GM08714 (cell line): ENCODE data around the gene KLHL2.

Source experiments
- H3K4me3 ChIP-seq: fragments of 200-500 bp; sonication (Bioruptor generic); 2 replicates; pipeline ENCODE4 v1.5.1; 2014; ENCODE audit warnings: mild to moderate bottlenecking, low read length, inconsistent platforms
- ZNF274 ChIP-seq: IDR thresholded peaks from 2 replicates; pipeline ENCODE4 v1.6.1; 2012; ENCODE audit warnings: mild to moderate bottlenecking, low read depth, low read length

KLHL2 gene

DNA sequence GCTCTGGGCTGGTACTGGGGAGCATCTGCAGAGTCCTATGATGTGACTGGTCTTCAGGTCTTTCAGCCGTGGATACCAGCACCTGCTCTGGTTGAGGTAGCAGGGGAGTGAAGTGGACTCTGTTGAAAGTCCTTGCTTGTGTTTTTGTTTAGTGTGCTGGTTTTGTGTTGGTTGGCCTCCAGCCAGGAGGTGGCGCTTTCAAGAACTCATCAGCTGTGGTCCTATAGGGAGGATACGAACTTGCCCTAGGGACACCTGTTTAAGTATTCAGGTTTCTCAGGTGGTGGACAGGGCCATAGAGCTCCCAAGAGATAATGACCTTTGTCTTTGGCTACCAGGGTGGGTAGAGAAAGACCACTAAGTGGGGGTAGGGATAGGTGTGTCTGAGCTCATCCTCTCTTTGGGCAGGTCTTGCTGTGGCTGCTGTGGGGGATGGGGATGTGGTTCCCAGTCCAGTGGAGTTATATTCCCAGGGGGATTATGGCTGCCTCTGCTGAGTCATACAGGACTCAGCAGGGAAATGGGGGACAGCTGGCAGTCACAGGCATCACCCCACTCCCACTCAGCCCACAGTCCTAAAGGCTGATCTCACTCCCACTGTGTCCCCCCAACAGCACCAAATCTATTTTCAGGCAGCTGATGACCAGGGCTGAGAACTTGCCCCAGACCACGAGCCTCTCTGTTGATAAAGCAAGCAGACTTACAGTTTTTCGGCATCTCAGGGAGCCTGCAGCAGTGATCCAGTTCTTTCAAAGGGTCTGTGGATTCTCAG, 144.2 kb downstream of the KLHL2 start:
- H3K4me3 ChIP-seq = no peak overlapping the region
- no peak for TF ChIP-seq ZNF274

DNA sequence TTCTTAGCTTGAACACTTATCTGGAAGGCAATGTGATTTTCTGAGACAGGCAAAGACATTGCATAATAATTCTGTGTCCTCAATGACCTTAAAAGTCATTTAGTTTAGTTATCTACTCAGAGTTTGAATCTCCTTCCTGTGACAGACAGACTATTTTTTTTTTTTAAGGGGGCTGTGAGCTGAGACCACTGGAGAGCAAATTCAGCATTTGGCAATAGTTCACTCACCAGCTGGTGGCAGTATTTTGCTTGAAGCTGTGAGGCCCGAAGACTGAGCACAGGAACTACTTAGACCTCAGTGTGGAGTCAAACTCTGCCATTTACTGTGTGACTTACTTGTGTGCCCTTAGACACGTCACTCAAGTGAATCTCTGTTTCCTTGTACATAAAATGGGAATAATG, 148.5 kb downstream of the KLHL2 start:
- H3K4me3 ChIP-seq = no peak overlapping the region
- TF ChIP-seq ZNF274 = no peak

DNA sequence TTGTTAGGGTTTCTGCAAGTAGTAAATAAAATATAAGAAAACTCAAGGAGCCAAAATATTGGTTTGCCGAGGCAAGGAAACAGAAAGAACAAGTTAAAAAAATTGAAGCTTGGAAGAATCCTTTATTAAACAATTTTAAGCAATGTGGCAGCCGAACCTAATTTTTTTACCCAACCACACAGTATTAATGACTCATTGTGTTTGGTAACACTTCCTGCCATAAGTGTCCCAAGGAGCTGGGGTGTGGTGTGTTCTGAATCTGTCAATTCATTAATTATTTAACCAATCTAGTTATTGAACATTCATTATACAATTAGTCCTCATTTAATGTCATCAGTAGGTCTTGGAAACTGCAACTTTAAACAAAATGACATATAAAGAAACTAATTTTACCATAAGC, 152.1 kb downstream of the KLHL2 start:
- TF ChIP-seq ZNF274 = no peak
- no peak overlapping the region for H3K4me3 ChIP-seq

DNA sequence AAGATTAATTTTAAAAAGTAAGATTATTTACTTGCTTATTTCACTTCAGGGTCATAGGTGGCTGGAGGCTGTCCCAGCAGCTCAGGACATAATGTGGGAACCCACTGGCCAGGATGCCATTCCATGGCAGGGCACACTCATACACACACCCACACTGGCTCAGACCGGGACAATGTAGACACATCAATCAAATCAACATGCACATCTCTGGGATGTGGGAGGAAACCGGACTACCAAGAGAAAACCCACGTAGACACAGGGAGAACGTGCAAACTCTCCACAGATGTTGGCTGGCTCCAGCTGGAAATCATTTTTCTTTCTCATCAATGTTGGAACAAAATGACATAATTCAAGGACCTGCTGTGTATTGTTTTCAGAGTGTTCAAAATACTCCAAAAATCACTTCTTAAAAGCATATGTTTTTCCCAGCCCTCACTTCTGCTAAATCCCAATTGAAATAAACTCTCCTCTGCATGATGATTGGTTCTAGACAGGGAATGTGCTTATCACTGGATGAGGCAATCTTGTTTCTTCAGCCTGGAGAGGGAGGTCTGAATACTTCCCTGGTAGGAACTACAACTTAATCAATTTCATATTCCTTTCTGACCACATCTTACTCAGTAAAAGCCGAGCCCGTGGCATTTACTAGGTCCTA, 152.8 kb downstream of the KLHL2 start:
- no peak for TF ChIP-seq ZNF274
- no peak overlapping the region for H3K4me3 ChIP-seq

DNA sequence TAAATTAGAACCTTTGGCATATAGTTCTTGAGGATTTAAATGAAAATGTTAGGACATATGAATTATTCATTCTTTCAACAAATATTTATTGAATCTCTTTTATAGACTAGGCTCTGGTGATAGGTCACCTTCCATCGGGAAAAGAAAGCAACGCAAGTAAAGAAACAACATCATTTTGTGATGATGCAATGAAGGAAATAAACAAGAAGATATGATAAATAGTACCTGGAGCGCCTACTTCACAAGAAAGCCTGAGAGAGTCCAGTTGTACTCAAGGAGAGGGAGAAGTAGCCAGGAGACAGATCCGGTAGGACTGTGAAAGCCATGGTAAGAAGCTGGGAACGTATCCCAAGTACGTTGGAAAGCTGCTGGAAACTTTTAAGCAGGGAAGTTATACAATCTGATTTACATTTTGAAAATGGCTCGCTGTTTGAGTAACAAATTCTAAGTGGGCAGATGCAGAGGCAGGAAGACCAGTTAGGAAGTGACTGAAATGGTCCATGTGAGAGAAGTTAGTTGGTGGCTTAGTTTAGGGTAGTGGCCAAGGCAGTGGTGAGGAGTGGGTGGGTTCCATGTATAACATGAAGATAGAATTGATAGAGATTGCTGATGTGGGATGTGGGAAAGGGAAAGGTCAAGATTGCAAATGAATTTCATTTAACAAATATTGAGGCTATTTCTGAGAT, 153.8 kb downstream of the KLHL2 start:
- H3K4me3 ChIP-seq = no peak overlapping the region
- TF ChIP-seq ZNF274 = no peak

DNA sequence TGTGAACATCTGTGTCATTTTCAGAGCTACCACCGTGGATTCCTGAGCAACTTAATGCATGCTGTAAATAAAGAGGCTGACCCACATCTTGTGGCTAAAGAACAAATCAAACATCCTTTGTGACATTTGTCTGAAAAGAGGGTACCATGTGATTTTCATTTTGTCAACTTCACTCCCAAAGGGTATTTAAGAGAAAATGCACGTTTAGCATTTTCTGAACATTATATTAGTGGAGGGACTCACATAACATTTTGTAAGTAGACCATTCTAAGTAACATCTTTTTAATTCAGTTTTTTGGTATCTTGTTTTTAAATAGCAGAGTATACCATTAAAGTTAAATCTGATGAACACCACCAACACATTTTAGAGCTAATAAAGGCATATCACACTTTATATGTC, 154.4 kb downstream of the KLHL2 start:
- H3K4me3 ChIP-seq = no peak overlapping the region
- TF ChIP-seq ZNF274 = no peak

DNA sequence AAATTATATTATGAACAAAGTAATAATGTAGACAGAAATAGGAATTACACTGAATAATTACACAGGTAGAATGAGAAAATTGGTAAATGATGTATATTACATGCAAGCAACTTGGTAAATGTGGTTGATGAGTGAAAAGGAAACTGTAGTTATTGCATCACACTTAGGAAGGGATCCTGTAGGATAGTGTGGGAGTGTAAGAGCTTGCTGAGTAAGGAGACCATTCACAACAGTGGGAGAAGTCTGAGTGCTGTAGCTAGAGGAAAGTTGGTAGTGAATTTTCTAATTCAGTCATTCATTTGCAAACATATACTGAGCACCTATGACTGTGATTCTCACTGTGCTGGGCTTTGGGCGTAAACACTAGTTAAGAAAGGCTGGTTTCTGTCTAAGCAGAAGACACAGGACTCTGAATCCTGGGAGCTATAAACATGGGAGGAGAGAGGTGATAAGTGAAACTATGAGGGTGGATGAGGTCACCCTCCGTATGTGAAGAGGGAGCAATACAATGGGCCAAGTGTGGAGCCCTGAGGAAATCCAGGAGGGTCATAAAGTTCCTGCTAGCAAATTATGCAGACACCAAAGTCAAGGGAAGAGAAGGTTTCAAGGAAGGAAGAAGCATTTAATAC, 157.2 kb downstream of the KLHL2 start:
- TF ChIP-seq ZNF274 = no peak
- H3K4me3 ChIP-seq = no peak overlapping the region

DNA sequence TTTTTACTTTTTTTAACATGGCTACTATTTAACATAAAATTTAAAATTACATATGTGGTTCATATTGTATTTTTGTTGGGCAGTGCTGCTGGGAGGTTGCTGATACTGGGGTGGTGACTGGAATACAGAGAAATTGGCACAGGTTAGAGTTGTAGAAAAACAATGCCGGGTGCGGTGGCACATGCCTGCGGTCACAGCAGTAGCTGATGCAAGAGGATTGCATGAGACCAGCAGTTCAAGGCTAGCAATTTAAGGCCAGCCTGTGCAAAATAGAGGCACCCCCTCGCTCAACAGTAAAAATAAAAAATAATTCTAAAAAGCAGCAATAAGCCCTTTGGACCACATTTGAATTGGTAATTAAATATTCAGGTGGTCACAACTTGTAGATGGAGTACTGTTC, 159.7 kb downstream of the KLHL2 start:
- no peak overlapping the region for H3K4me3 ChIP-seq
- no peak for TF ChIP-seq ZNF274

DNA sequence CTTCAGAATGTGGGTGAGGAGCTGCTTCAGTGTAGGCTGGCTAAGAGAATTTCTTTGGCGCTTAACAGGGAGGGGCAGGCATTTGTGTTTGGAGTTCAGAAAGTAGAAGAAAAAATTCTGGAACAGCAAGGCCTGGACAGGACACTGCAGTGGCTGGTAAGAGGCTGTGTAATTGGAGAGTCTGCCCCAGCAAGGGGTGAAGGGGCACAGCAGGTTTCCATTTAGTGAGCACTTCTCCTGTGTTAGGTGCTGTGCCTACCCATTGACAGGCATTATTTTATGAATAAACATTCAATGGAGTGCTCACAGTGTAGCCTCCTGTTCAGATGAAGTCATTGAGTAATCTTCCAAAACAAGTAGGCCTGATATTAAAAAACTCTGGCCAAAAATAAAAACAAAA, 160.8 kb downstream of the KLHL2 start:
- H3K4me3 ChIP-seq = no peak overlapping the region
- no peak for TF ChIP-seq ZNF274

DNA sequence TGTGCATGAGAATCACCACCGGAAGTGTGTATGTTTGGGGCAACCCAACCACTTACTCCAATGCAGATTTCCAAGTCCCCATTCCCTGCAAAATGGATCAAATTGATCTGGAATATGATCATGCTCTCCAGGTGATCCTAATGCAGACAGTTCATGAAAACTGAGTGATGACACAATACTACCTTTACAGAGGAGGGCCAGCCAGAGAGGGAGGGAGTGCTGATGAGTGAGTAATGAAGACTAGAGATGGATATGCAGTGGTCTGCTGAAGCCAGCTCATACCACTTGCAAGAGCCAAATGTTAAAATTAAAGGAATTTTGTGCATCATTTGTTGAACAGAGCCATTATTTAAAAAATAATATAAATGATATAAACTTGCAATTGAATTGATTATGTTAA, 161.2 kb downstream of the KLHL2 start:
- no peak overlapping the region for H3K4me3 ChIP-seq
- no peak for TF ChIP-seq ZNF274

DNA sequence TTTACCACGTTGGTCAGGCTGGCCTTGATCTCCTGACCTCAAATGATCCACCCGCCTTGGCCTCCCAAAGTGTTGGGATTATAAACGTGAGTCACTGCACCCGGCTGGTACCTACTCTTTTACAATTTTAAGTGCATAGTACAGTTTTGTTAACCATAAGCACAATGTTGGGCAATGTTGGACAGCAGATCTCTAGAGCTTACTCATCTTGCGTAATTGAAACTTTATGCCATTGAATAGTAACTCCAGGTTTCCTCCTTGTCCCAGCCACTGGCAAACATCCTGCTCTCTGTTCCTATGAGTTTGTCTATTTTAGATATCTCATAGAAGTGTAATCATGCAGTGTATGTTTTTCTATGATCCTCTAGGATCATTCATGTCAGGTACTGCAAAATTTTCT, 162.2 kb downstream of the KLHL2 start:
- H3K4me3 ChIP-seq = no peak overlapping the region
- TF ChIP-seq ZNF274 = no peak

DNA sequence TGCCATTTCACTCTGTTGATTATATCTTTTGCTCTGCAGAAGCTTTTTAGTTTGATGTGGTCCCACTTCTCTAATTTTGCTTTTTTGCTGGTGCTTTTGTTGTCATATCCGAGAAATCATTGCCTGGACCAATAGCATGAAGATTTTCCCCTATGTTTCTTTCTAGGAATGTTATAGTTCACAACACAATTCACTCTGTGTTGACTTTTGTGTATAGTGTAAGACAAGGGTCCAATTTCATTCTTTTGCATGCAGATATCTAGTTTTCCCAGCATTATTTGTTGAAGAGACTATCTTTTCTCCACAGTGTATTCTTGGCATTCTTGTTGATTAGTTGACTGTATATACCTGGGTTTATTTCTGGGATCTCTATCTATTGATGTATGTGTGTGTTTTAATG, 163.2 kb downstream of the KLHL2 start:
- H3K4me3 ChIP-seq = no peak overlapping the region
- no peak for TF ChIP-seq ZNF274
